A673 (cell line): ENCODE measurements around the gene MAST1. TPM values are rescaled to one million over a fixed set of nuclear protein-coding genes. Genes with fewer than 3 reads are reported as not detected.

ENCODE experiments used
- BruUV-seq: library from RNA; stranded (reverse); fragments of 400-500 nt; replicated peaks from 2 replicates; lab custom pipeline; 2021; lab: Mats Ljungman, UMichigan
- CTCF ChIA-PET: fragments of 300-600 bp; sonication (Branson Sonifier 250); formaldehyde crosslinking; loops from one replicate; lab custom pipeline; 2022; ENCODE audit warnings: antibody characterized with exemption; lab: Charles Lee
- POLR2A ChIA-PET: fragments of 300-600 bp; sonication (Branson Sonifier 250); formaldehyde crosslinking; loops from one replicate; lab custom pipeline; 2022; ENCODE audit warnings: antibody characterized with exemption; ENCODE audit not compliant: low non-redundant PET; lab: Charles Lee
- DNase-seq: peaks from one replicate; pipeline ENCODE4 v3.0.0-alpha.2; 2015; ENCODE audit warnings: low spot score
- H3K27ac ChIP-seq: fragments of 200-600 bp; sonication (generic); 2 replicates; pipeline ENCODE4 v1.5.1; 2016; ENCODE audit warnings: mixed run types, low read depth, mild to moderate bottlenecking, mixed read lengths, antibody characterized with exemption, low read length; ENCODE audit not compliant: poor library complexity, severe bottlenecking
- H3K27me3 ChIP-seq: fragments of 200-600 bp; sonication (generic); replicated peaks from 2 replicates; pipeline ENCODE4 v1.6.1; 2017; ENCODE audit warnings: mixed run types, low read depth, mild to moderate bottlenecking, mixed read lengths, antibody characterized with exemption, low read length; ENCODE audit not compliant: insufficient read depth, poor library complexity
- H3K36me3 ChIP-seq: fragments of 200-600 bp; sonication (generic); 2 replicates; pipeline ENCODE4 v1.6.1; 2016; ENCODE audit warnings: mixed run types, mild to moderate bottlenecking, mixed read lengths, antibody characterized with exemption, low read length; ENCODE audit not compliant: insufficient read depth, poor library complexity, severe bottlenecking
- H3K4me1 ChIP-seq: fragments of 200-600 bp; sonication (generic); 2 replicates; pipeline ENCODE4 v1.6.1; 2017; ENCODE audit warnings: mixed run types, mild to moderate bottlenecking, mixed read lengths, antibody characterized with exemption, low read length; ENCODE audit not compliant: insufficient read depth, poor library complexity, severe bottlenecking
- H3K4me3 ChIP-seq: fragments of 200-600 bp; sonication (generic); 2 replicates; pipeline ENCODE4 v1.5.1; 2016; ENCODE audit warnings: low read depth, mixed run types, mild to moderate bottlenecking, mixed read lengths, low read length; ENCODE audit not compliant: poor library complexity, severe bottlenecking
- H3K9me3 ChIP-seq: fragments of 200-600 bp; sonication (generic); 2 replicates; pipeline ENCODE4 v1.6.1; 2016; ENCODE audit warnings: mixed run types, low read depth, mild to moderate bottlenecking, mixed read lengths, antibody characterized with exemption, low read length; ENCODE audit not compliant: poor library complexity, severe bottlenecking
- EZH2 ChIP-seq: fragments of 200-600 bp; sonication (generic); IDR thresholded peaks from 2 replicates; pipeline ENCODE4 v1.6.1; 2017; ENCODE audit warnings: borderline replicate concordance, low read depth, mild to moderate bottlenecking, mixed read lengths, antibody characterized with exemption, low read length; ENCODE audit not compliant: poor library complexity, severe bottlenecking
- intact Hi-C: fragments of 100-400 bp; cut with micrococcal nuclease; formaldehyde crosslinking; loops from one replicate; pipeline ENCODE4 v1.10.0; 2022; ENCODE audit not compliant: unreplicated experiment
- total RNA-seq: library from RNA; stranded (reverse); gene quantifications from 2 replicates; pipeline ENCODE4 v1.2.3, GENCODE V29; 2021
- TF ChIP-seq, protein P1 (sequence below): fragments of 300-800, 200-600 bp; sonication (generic); conservative IDR thresholded peaks from 2 replicates; pipeline ENCODE4 v1.5.1; 2017; ENCODE audit warnings: low read depth, mild to moderate bottlenecking, antibody characterized with exemption, low read length, moderate library complexity, mixed read lengths

Gene MAST1
- total RNA-seq, 1 experiment from 2014 or later: 22.2 TPM

GRCh38 chr19:12847159-12848139 lies 9.1 kb downstream of the MAST1 start:
- no TSS peak for BruUV-seq
- Histone ChIP-seq H3K27ac (no peak overlapping the region), H3K27me3 (no peaks in the 10 kb centered on the region), H3K9me3 (no peaks in the 10 kb centered on the region), H3K36me3 (peaks cover 4% of the 10 kb centered on the region), H3K4me3 (peak overlapping the region; percentile 22), H3K4me1 (no peaks in the 10 kb centered on the region)
- ChIA-PET POLR2A (no interaction called here), CTCF (interaction anchor here (0.5 to 2.5 kb wide), 11 partner anchors 11 to 365 kb away, joined by 3 to 20 read pairs (median 4); partner anchors contain the start of gene RTBDN)
- intact Hi-C loops: loop anchor here (2.0 kb wide), 1 partner anchor 81 kb away; no protein-coding TSS in a partner anchor
- DNase-seq: peak; percentile 76
- TF ChIP-seq, protein P1, sequence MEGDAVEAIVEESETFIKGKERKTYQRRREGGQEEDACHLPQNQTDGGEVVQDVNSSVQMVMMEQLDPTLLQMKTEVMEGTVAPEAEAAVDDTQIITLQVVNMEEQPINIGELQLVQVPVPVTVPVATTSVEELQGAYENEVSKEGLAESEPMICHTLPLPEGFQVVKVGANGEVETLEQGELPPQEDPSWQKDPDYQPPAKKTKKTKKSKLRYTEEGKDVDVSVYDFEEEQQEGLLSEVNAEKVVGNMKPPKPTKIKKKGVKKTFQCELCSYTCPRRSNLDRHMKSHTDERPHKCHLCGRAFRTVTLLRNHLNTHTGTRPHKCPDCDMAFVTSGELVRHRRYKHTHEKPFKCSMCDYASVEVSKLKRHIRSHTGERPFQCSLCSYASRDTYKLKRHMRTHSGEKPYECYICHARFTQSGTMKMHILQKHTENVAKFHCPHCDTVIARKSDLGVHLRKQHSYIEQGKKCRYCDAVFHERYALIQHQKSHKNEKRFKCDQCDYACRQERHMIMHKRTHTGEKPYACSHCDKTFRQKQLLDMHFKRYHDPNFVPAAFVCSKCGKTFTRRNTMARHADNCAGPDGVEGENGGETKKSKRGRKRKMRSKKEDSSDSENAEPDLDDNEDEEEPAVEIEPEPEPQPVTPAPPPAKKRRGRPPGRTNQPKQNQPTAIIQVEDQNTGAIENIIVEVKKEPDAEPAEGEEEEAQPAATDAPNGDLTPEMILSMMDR: peak; percentile 98
- TF ChIP-seq EZH2: no peak

DNA sequence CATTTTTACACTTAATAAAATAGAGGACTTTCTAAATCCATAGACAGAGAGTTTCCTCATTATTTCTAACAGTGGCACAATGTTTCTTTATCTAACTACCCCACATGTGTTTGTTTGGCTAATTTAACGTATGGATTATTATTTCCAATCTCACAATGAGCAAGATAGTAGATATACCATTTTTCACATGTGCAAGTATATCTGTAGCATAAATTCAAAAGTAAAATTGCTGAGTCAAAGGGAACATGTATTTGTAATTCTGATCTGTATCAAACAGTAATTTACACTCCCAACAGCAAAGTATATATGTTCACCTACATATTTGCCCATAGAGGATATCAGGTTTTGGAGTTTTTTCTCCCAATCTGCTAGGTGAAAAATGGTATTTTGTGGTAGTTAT lies 18.3 kb downstream of the MAST1 start:
- Histone ChIP-seq H3K9me3 (no peaks in the 10 kb centered on the region), H3K27me3 (no peaks in the 10 kb centered on the region), H3K27ac (no peak overlapping the region), H3K36me3 (peaks cover 3% of the 10 kb centered on the region), H3K4me3 (no peak overlapping the region), H3K4me1 (no peaks in the 10 kb centered on the region)
- DNase-seq: no peak
- POLR2A ChIA-PET: no interaction called here
- BruUV-seq: no TSS peak
- CTCF ChIA-PET: no interaction called here
- intact Hi-C loops: no loop called here
- TF ChIP-seq EZH2: no peak
- TF ChIP-seq, protein P1: no peak

DNA sequence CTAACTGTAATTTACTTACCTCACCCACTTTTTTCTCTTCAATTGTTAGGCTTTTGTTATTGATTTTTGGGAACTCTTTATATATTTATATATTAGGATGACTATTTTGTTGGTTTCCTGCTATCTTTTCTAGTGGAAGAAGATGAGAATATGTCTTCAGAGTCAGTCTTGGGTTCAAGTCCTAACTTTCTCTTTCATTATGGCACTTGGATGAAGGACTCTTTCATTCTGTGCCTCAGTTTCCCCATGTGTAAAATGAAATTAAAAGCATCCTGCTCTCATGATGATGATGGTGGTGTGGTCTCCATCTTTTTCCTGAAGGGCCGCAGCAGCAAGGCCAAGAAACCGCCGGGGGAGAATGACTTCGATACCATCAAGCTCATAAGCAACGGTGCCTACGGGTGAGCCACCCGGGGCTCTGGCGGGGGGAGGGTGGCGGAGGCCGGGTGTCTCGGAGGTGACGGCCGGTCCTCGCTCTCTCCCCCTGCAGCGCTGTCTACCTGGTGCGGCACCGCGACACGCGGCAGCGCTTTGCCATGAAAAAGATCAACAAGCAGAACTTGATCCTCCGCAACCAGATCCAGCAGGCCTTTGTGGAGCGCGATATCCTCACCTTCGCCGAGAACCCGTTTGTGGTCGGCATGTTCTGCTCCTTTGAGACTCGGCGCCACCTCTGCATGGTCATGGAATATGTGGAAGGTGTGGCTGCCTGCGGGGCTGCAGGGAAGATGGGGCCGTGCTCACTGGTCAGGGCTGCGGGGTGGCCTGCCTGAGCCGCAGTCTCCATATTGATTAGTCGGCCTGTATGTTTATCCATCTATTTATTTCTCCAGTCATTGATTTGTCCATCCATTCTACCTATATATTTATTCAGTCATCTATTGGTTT lies 20.0 kb downstream of the MAST1 start:
- no TSS peak for BruUV-seq
- intact Hi-C loops: no loop called here

More for the DNA sequence above, 20.0 kb downstream of the MAST1 start:
- CTCF ChIA-PET: interaction anchor here (0.6 kb wide), 4 partner anchors 10 to 1562 kb away, joined by 5 to 10 read pairs (median 6); no protein-coding TSS in a partner anchor
- H3K9me3 ChIP-seq: no peaks in the 10 kb centered on the region
- H3K27ac ChIP-seq: no peak overlapping the region
- no peak overlapping the region for H3K4me3 ChIP-seq
- H3K36me3 ChIP-seq: peaks cover 3% of the 10 kb centered on the region
- no peaks in the 10 kb centered on the region for H3K4me1 ChIP-seq
- H3K27me3 ChIP-seq: no peaks in the 10 kb centered on the region
- no peak for TF ChIP-seq EZH2
- TF ChIP-seq, protein P1: no peak
- no peak for DNase-seq
- POLR2A ChIA-PET: no interaction called here
